Common myeloid progenitor, CD34-positive (primary cell): ENCODE results near the gene NACC1.

ENCODE experiments used
- CTCF ChIA-PET: fragments of 350-600 bp; sonication (Branson Sonifier 250); formaldehyde crosslinking; loops from one replicate; lab custom pipeline; 2021; ENCODE audit warnings: antibody characterized with exemption; lab: Charles Lee
- POLR2A ChIA-PET: fragments of 350-600 bp; sonication (Branson Sonifier 250); formaldehyde crosslinking; loops from one replicate; lab custom pipeline; 2021; ENCODE audit warnings: antibody characterized with exemption; lab: Charles Lee
- DNase-seq, 3 donors: peaks; one replicate each; pipeline versions ENCODE4 v3.0.0 to v3.0.0-alpha.2; 2013
- H3K27ac ChIP-seq, 2 experiments: 1 replicate in 1 of 2; 2 replicates in 1 of 2; pipeline ENCODE4 v1.7.0; 2013; ENCODE audit warnings: inconsistent platforms in 2 of 2, low read length in 2 of 2, mild to moderate bottlenecking in 2 of 2, low read depth in 1 of 2, moderate library complexity in 1 of 2; ENCODE audit not compliant: severe bottlenecking in 2 of 2, insufficient read depth in 1 of 2, poor library complexity in 1 of 2
- H3K27me3 ChIP-seq, 5 experiments: replicated peaks in 2 of 5; 1 replicate in 3 of 5; 2 replicates in 2 of 5; pipeline versions ENCODE4 v1.6.1 to v1.7.0; 2013; ENCODE audit warnings: low read length in 4 of 5, mild to moderate bottlenecking in 2 of 5, moderate library complexity in 2 of 5, inconsistent platforms in 1 of 5; ENCODE audit not compliant: insufficient read depth in 5 of 5, control insufficient read depth in 4 of 5
- H3K36me3 ChIP-seq, 4 experiments: 1 replicate in 2 of 4; 2 replicates in 2 of 4; pipeline versions ENCODE4 v1.6.1 to v1.7.0; 2013; ENCODE audit warnings: low read length in 3 of 4, control low read depth in 1 of 4, mild to moderate bottlenecking in 1 of 4; ENCODE audit not compliant: control insufficient read depth in 4 of 4, insufficient read depth in 4 of 4
- H3K4me1 ChIP-seq, 4 experiments: 1 replicate in 3 of 4; 2 replicates in 1 of 4; pipeline versions ENCODE4 v1.6.1 to v1.7.1; 2013; ENCODE audit warnings: low read length in 3 of 4, mild to moderate bottlenecking in 3 of 4, control low read depth in 1 of 4, inconsistent platforms in 1 of 4, moderate library complexity in 1 of 4; ENCODE audit not compliant: control insufficient read depth in 4 of 4, insufficient read depth in 4 of 4; ENCODE audit errors: control extremely low read depth in 1 of 4
- H3K4me3 ChIP-seq, 7 experiments: 1 replicate in 4 of 7; 2 replicates in 3 of 7; pipeline versions ENCODE4 v1.5.1 to v1.7.0; 2013; ENCODE audit warnings: mild to moderate bottlenecking in 7 of 7, low read length in 6 of 7, moderate library complexity in 6 of 7, inconsistent platforms in 2 of 7, low read depth in 2 of 7, control low read depth in 1 of 7; ENCODE audit not compliant: insufficient read depth in 4 of 7, control insufficient read depth in 1 of 7; ENCODE audit errors: extremely low read depth in 1 of 7
- H3K9me3 ChIP-seq, 5 experiments: 1 replicate in 4 of 5; 2 replicates in 1 of 5; pipeline versions ENCODE4 v1.6.1 to v1.7.1; 2013; ENCODE audit warnings: low read length in 4 of 5, mild to moderate bottlenecking in 2 of 5, inconsistent platforms in 1 of 5, low read depth in 1 of 5, moderate library complexity in 1 of 5; ENCODE audit not compliant: control insufficient read depth in 4 of 5, insufficient read depth in 2 of 5; ENCODE audit errors: control extremely low read depth in 1 of 5
- WGBS: methylation state at CpG from one replicate; pipeline ENCODE4 v1.1.5; 2013; ENCODE audit not compliant: insufficient coverage; 5-methylcytosine and 5-hydroxymethylcytosine counted together

Gene NACC1

GRCh38 chr19:13091400-13092157 is 26.5 kb upstream of the NACC1 start:
- Histone ChIP-seq H3K4me1 (peaks cover 0 to 63% (median 49%) of the 10 kb centered on the region in 4 experiments), H3K9me3 (no peaks in the 10 kb centered on the region), H3K27me3 (no peaks in the 10 kb centered on the region), H3K4me3 (no peak overlapping the region), H3K36me3 (peaks cover 0 to 8% (median 2%) of the 10 kb centered on the region in 4 experiments), H3K27ac (peak overlapping the region in 1 of 2 experiments; percentile 49)
- CTCF ChIA-PET = interaction anchor here (0.9 to 9.3 kb wide), 15 partner anchors 12 to 126 kb away, joined by 3 to 154 read pairs (median 4); no protein-coding TSS in a partner anchor
- DNase-seq = peak; percentile 63 to 89 (median 82)
- POLR2A ChIA-PET = interaction anchor here (0.9 to 1.1 kb wide), 2 partner anchors 12 to 114 kb away, joined by 3 read pairs; no protein-coding TSS in a partner anchor
- WGBS = 57% methylated on average over 12 of the region's 25 CpGs

- Histone ChIP-seq H3K4me1 (peaks cover 0 to 67% (median 52%) of the 10 kb centered on the region in 4 experiments), H3K4me3 (no peak overlapping the region), H3K9me3 (no peaks in the 10 kb centered on the region), H3K36me3 (peaks cover 0 to 4% (median 1%) of the 10 kb centered on the region in 4 experiments), H3K27ac (no peak overlapping the region), H3K27me3 (no peaks in the 10 kb centered on the region)
- ChIA-PET POLR2A (interaction anchor here (0.9 to 1.1 kb wide), 2 partner anchors 13 to 114 kb away, joined by 3 read pairs; no protein-coding TSS in a partner anchor), CTCF (interaction anchor here (0.9 to 9.3 kb wide), 14 partner anchors 13 to 127 kb away, joined by 3 to 154 read pairs (median 5); no protein-coding TSS in a partner anchor)
- DNase-seq = no peak
- 100% methylated on average over 2 of the region's 2 CpGs for WGBS
These were observed 25.9 kb upstream of the NACC1 start for GRCh38 chr19:13092158-13092543.

DNA sequence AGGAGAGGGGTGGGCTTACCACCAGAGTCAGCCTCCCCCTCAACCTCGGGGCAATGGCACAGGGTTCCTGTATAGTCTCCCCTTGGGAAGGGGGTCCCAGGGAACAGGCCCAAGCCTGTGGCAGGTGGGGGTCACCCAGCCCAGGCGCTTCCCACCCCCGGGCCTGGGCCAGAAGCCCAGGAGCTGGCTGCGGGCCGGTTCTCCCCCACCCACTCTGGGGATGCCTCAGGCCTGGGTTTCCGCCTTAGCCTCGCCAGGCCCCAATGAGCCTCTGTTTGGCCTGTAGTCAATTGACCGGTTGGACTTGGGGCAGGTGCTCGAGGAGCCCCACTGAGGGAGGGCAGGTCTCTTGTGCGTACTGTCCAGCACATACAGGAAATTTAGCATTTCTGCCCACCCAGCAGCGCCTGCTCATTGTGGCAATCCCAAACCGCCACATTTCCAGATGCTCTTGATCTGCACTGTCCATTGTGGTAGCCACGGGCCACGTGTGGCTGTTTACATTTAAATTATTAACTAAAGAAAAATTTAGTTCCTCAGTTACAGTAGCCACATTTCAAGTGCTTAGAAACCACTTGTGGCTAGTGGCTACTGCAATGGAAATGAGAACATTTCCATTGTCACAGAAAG is 25.3 kb upstream of the NACC1 start:
- Histone ChIP-seq H3K27ac (no peak overlapping the region), H3K9me3 (no peaks in the 10 kb centered on the region), H3K36me3 (peaks cover 0 to 4% (median 0%) of the 10 kb centered on the region in 4 experiments), H3K27me3 (no peaks in the 10 kb centered on the region), H3K4me1 (peaks cover 0 to 69% (median 52%) of the 10 kb centered on the region in 4 experiments), H3K4me3 (no peak overlapping the region)
- ChIA-PET POLR2A (interaction anchor here (0.9 to 1.3 kb wide), 2 partner anchors 108 to 115 kb away, joined by 3 to 4 read pairs; no protein-coding TSS in a partner anchor), CTCF (interaction anchor here (0.9 to 9.3 kb wide), 19 partner anchors 8 to 127 kb away, joined by 3 to 154 read pairs (median 8); no protein-coding TSS in a partner anchor)
- peak in 1 of 3 donors; percentile 22 for DNase-seq
- 97% methylated on average over 8 of the region's 14 CpGs for WGBS

GRCh38 chr19:13093407-13094105 is 24.5 kb upstream of the NACC1 start:
- Histone ChIP-seq H3K27ac (peak overlapping the region in 1 of 2 experiments; percentile 19), H3K9me3 (no peaks in the 10 kb centered on the region), H3K27me3 (no peaks in the 10 kb centered on the region), H3K4me1 (peaks cover 0 to 67% (median 53%) of the 10 kb centered on the region in 4 experiments), H3K4me3 (peak overlapping the region in 3 of 7 experiments; percentile 32 to 98 (median 83)), H3K36me3 (peaks cover 0 to 4% (median 0%) of the 10 kb centered on the region in 4 experiments)
- DNase-seq = peak; percentile 88 to 93 (median 92)
- WGBS = 56% methylated on average over 9 of the region's 12 CpGs
- ChIA-PET CTCF (interaction anchor here (0.6 to 9.3 kb wide), 30 partner anchors 9 to 174 kb away, joined by 3 to 154 read pairs (median 5); partner anchors contain the start of genes DAND5, IER2 and STX10), POLR2A (interaction anchor here (0.5 to 2.4 kb wide), 7 partner anchors 33 to 299 kb away, joined by 3 to 7 read pairs (median 3); partner anchors contain the start of genes IER2 and STX10)

DNA sequence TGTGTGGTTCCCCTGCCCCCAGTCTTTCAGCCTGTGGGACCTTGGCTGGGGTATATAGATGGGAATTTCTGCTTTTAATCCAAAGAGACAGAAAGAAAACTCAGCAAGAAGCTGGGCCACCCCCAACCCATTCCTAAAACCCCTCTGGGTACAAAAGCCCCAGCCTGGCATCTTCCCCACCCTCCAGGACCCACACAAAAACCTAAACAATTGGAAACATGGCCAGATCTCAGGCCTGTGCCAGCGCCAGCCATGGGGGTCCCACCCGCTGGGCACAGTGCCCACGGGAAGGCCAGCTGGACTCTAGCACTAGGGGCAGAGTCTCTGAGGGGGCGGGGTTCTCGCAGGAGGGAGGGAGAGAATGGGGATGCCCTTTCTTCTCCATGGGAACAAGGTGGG is 24.0 kb upstream of the NACC1 start:
- Histone ChIP-seq H3K4me3 (peak overlapping the region in 4 of 7 experiments; percentile 32 to 98 (median 64)), H3K27ac (peak overlapping the region in 1 of 2 experiments; percentile 19), H3K36me3 (peaks cover 0 to 5% (median 4%) of the 10 kb centered on the region in 4 experiments), H3K4me1 (peaks cover 0 to 72% (median 56%) of the 10 kb centered on the region in 4 experiments), H3K9me3 (no peaks in the 10 kb centered on the region), H3K27me3 (no peaks in the 10 kb centered on the region)
- CTCF ChIA-PET = interaction anchor here (0.6 to 9.3 kb wide), 33 partner anchors 10 to 173 kb away, joined by 3 to 154 read pairs (median 5); partner anchors contain the start of genes DAND5, IER2 and STX10
- DNase-seq = no peak
- POLR2A ChIA-PET = interaction anchor here (0.5 to 2.4 kb wide), 9 partner anchors 33 to 299 kb away, joined by 3 to 7 read pairs (median 3); partner anchors contain the start of genes IER2 and STX10
- WGBS = 64% methylated on average over 3 of the region's 5 CpGs
